Measurements from ENCODE around the gene AFF1. TPM values are rescaled to one million over a fixed set of nuclear protein-coding genes. Genes with fewer than 3 reads are reported as not detected.

The AFF1 gene
- total RNA-seq, 1 donor, result 21.9 TPM

DNA sequence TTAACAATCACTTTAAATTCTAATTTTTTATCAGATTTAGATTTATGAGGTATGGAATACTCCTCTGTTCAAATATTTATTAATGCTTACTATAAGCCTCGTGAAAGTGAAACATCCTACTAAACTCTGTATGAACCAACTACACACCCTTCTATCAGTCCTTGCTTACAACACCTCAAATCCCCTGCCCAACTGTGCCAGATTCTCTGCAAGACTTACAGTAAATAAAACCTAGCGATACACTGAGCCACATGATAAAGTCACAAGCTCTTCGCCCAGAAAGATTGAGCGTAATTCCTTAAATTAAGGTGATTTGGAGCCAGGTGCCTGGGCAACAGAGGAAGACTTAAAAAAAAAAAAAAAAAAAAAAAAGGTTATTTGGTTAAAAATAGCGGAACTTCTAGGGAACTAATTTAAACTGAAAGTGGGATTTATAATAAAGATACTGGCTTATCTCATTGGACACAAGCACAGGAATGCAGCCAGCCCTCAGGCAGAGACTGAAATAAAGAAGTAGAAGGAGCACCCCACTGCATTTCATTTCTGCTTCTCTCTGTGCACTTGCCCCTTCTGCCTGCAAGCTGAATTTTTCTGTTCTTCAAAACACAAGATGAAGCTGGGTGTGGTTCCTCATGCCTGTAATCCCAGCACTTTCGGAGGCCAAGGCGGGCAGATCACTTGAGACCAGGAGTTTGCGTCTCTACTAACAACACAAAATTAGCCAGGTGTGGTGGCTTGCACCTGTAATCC is 25.1 kb upstream of the AFF1 start:
- DNase-seq (ENCODE audit: low read depth), result no peak
- TF ChIP-seq, protein P1, sequence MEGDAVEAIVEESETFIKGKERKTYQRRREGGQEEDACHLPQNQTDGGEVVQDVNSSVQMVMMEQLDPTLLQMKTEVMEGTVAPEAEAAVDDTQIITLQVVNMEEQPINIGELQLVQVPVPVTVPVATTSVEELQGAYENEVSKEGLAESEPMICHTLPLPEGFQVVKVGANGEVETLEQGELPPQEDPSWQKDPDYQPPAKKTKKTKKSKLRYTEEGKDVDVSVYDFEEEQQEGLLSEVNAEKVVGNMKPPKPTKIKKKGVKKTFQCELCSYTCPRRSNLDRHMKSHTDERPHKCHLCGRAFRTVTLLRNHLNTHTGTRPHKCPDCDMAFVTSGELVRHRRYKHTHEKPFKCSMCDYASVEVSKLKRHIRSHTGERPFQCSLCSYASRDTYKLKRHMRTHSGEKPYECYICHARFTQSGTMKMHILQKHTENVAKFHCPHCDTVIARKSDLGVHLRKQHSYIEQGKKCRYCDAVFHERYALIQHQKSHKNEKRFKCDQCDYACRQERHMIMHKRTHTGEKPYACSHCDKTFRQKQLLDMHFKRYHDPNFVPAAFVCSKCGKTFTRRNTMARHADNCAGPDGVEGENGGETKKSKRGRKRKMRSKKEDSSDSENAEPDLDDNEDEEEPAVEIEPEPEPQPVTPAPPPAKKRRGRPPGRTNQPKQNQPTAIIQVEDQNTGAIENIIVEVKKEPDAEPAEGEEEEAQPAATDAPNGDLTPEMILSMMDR (IDR thresholded peaks at IDR 0.05; ENCODE audit: insufficient read depth, low read length), result no peak
- H3K4me3 ChIP-seq (ENCODE audit: low read depth, low read length), result no peak overlapping the region

GRCh38 chr4:86910369-86910768 is 24.4 kb upstream of the AFF1 start:
- no peak for DNase-seq (ENCODE audit: low read depth)
- no peak overlapping the region for H3K4me3 ChIP-seq (ENCODE audit: low read depth, low read length)
- TF ChIP-seq, protein P1 (IDR thresholded peaks at IDR 0.05; ENCODE audit: insufficient read depth, low read length), result no peak

DNA sequence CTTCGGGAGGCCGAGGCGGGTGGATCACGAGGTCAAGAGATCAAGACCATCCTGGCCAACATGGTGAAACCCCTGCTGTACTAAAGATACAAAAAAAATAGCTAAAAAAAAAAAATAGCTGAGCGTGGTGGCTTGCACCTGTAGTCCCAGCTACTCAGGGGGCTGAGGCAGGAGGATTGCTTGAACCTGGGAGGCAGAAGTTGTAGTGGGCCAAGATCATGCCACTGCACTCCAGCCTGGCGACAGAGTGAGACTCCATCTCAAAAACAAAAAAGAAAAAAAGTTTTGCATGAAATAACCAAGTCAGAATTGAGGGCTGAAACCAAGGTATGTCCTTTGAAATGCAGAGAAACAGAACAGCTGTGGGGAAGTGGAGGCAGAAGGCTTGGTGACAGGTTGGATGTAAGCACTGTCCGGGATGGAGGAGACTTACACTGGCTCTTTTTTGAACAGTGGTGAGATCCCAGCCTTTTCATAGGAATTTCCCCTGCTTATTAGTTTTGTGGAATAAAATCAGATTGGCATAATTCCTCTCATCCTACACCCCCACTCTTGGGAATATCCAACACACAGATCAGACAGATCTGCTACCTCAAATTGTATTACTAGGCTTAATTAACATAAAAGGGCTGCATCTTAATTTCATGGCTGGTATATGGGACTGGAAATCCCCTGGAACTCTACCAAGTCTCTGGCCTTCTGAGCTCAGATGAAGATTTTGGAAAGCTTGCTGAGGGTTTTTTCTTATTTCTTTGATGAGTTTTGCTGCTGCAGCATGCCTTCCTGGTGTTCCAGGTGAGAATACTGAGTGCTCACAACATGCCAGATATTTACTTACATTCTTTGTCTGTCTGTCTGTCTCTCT is 23.8 kb upstream of the AFF1 start:
- peak; percentile 68 for DNase-seq (ENCODE audit: low read depth)
- TF ChIP-seq, protein P1 (IDR thresholded peaks at IDR 0.05; ENCODE audit: insufficient read depth, low read length), result no peak

DNA sequence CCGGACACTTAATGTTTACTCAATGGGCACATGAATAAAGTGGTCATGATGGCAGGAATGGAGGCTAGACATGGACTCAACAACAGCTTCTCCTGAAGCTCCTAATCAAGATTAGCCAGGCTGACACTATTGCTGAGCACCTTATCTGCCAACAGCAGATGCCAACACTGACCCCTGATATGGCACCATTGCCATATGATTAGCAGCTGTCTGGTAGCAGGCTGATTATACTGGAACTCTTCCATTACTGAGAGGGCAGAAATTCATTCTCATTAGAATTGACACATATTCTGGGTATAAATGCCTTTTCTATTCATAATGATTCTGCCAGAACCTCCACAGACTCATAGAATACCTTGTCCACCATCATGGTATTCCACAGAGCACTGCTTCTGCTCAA is 18.4 kb upstream of the AFF1 start:
- H3K4me3 ChIP-seq (ENCODE audit: low read depth, low read length), result no peak overlapping the region
- TF ChIP-seq, protein P1 (IDR thresholded peaks at IDR 0.05; ENCODE audit: insufficient read depth, low read length), result no peak
- no peak for DNase-seq (ENCODE audit: low read depth)

More for the DNA sequence above, 23.8 kb upstream of the AFF1 start:
- no peak overlapping the region for H3K4me3 ChIP-seq (ENCODE audit: low read depth, low read length)

DNA sequence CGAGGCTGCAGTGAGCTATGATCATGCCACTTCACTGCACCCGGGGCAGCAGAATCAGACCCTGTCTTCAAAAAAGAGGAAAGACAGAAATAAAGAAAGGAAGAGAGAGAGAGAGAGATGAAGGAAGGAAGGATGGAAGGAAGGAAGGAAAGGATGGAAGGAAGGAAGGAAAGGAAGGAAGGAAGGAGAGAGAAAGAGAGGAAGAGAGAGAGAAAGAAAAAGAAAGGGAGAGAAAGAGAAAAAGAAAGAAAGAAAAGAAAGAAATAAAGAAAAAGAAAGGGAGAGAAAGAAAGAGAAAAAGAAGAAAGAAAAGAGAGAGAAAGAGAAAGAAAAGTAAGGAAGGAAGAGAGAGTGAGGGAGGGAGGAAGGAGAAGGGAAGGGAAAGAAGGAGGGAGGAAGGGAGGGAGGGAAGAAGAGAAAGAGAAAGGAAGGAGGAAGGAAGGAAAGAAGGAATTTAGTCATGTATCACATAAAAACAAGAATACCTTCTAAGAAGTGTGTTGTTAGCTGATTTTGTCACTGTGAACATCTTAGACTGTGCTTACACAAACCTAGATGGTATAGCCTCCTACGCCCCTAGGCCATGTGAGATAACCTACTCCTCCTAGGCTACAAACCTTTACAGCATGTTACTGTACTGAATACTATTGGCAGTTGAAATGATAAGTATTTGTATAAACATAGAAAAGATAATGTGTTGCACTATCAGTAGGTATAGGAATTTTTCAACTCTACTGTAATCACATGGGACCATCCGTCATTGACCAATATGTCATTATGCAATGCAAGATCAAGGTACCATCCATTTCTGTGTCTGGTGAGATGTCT is 17.4 kb upstream of the AFF1 start:
- TF ChIP-seq, protein P1 (IDR thresholded peaks at IDR 0.05; ENCODE audit: insufficient read depth, low read length), result no peak
- H3K4me3 ChIP-seq (ENCODE audit: low read depth, low read length), result no peak overlapping the region
- DNase-seq (ENCODE audit: low read depth), result no peak

GRCh38 chr4:86918539-86919072 is 16.2 kb upstream of the AFF1 start:
- no peak overlapping the region for H3K4me3 ChIP-seq (ENCODE audit: low read depth, low read length)
- TF ChIP-seq, protein P1 (IDR thresholded peaks at IDR 0.05; ENCODE audit: insufficient read depth, low read length), result no peak
- DNase-seq (ENCODE audit: low read depth), result peak; percentile 60

All from fibroblast of the aortic adventitia (primary cell).